ENCODE measurements around the gene DPF3. TPM values are rescaled to one million over a fixed set of nuclear protein-coding genes. Genes with fewer than 3 reads are reported as not detected.
A peak's percentile ranks its signal among the peaks of the same experiment; 100 is the strongest.

DPF3 gene
- total RNA-seq, 2 experiments from 2014 or later, result 0.25 to 0.39 TPM

DNA sequence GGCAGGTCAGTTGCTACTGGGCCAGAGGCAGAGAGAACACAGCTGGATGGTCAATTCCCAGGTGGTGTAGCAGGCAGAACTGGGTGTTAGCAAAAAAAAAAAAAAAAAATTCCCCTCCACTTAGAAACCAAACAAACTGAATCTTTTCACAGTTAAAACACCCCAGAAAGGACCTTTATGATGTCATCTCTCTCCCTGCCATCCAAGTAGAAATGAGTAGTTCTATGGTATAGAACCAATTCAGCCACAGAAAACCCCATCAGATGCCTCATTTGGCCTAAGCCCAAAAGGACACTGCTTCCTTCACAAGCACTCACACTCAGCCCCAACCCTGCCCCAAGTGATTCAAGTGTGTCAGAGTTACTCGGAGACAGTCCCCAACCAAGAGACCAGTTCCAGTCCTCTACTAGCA lies 230.8 kb downstream of the DPF3 start:
- peak; percentile 31 for ATAC-seq
- POLR2A ChIA-PET, result no interaction called here
- Mint-ChIP-seq H3K9me3 (ENCODE audit: low read depth) (no peaks in the 10 kb centered on the region), H3K4me1 (peaks cover 9% of the 10 kb centered on the region), H3K36me3 (ENCODE audit: low read depth) (no peaks in the 10 kb centered on the region), H3K27me3 (peaks cover 3% of the 10 kb centered on the region), H3K27ac (no peak overlapping the region), H3K4me3 (no peak overlapping the region)
- peak; percentile 20 for DNase-seq
- CTCF ChIA-PET, result interaction anchor here (0.7 kb wide), 1 partner anchor 27 kb away, joined by 3 read pairs; no protein-coding TSS in a partner anchor
- intact Hi-C loops (cut with DNase I, micrococcal nuclease), result no loop called here

DNA sequence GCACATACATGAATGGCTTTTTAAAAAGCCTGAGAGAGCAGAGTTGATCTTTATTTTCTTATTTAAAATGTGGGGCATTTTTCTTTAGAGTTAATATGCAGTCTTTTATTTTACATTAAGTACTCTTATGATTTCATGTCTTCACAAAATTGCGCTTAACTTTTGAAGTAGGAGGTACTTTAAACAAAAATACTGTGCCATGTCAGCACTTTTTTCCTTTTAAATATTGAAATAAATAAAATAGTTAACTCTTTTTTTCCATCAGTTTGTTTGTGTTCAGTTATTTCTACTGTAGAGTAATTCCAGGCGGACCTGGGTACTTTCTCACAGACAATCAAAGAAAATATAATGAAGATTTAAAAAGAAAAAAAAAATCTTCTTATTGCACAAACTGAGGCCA lies 231.7 kb downstream of the DPF3 start:
- Mint-ChIP-seq H3K4me3 (no peak overlapping the region), H3K27ac (no peak overlapping the region), H3K4me1 (peaks cover 9% of the 10 kb centered on the region), H3K36me3 (ENCODE audit: low read depth) (no peaks in the 10 kb centered on the region), H3K27me3 (peaks cover 3% of the 10 kb centered on the region), H3K9me3 (ENCODE audit: low read depth) (no peaks in the 10 kb centered on the region)
- intact Hi-C loops (cut with DNase I, micrococcal nuclease), result no loop called here
- ChIA-PET CTCF (interaction anchor here (0.6 kb wide), 1 partner anchor 243 kb away, joined by 6 read pairs; no protein-coding TSS in a partner anchor), POLR2A (no interaction called here)
- DNase-seq (no peak), ATAC-seq (no peak)

DNA sequence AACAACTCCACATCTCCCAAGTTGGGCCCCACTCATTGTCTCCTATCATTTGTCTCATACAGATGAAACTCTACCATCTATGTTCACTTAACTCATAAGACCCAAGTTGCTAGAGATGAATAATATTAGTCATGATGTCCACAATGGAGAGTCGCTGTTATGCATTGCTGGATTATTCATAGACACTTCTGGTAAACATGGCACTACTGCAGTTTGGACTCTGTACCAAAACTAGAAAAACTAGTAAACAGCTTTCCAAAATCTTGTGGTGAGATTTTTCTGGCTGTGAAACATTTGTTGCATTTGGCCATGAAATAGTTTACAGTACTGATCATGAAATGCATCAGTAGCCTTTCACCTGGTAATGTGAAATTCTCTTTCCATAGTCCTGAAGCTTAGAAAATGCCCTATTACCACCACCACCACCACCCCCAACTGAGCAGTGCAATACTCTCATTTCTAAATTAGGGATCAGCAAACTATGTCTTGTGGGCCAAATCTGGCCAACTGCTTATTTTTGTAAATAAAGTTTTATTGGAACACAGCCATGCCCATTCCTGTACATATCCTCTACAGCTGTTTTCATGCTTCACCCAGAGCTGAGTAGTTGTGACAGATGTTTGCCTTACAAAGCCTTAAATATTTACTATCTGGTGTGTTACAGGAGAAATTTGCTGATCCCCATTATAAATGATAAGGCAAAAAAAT lies 236.5 kb downstream of the DPF3 start:
- DNase-seq, result no peak
- ChIA-PET CTCF (no interaction called here), POLR2A (no interaction called here)
- no peaks in the 10 kb centered on the region for H3K9me3 Mint-ChIP-seq (ENCODE audit: low read depth)
- no peak overlapping the region for H3K27ac Mint-ChIP-seq
- H3K4me3 Mint-ChIP-seq, result no peak overlapping the region
- peaks cover 3% of the 10 kb centered on the region for H3K27me3 Mint-ChIP-seq
- no peak for ATAC-seq
- intact Hi-C loops (cut with DNase I, micrococcal nuclease), result no loop called here
- H3K4me1 Mint-ChIP-seq, result no peaks in the 10 kb centered on the region
- H3K36me3 Mint-ChIP-seq (ENCODE audit: low read depth), result no peaks in the 10 kb centered on the region

DNA sequence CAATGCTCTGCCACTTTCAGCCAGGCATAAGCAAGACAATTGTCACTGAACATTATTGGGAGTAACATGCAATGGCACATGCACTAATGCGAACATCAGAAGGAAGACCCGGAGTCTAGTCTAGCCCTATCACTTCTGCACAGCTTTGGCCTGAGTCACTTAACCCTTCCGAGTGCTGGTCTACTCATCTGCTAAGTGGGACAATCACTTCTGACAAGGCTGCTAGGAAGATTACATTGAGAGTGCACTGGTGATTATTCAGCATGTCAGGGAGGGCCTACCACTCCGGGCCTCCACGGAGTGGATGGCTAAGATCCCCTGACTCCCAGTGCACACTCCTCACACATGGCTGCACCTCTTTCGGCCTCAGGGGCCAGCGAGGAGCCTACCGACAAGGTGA lies 240.9 kb downstream of the DPF3 start:
- Mint-ChIP-seq H3K4me1 (no peaks in the 10 kb centered on the region), H3K9me3 (ENCODE audit: low read depth) (no peaks in the 10 kb centered on the region), H3K4me3 (no peak overlapping the region), H3K36me3 (ENCODE audit: low read depth) (no peaks in the 10 kb centered on the region), H3K27me3 (peaks cover 2% of the 10 kb centered on the region), H3K27ac (no peak overlapping the region)
- intact Hi-C loops (cut with DNase I, micrococcal nuclease), result no loop called here
- ChIA-PET POLR2A (no interaction called here), CTCF (no interaction called here)
- DNase-seq (no peak), ATAC-seq (no peak)

DNA sequence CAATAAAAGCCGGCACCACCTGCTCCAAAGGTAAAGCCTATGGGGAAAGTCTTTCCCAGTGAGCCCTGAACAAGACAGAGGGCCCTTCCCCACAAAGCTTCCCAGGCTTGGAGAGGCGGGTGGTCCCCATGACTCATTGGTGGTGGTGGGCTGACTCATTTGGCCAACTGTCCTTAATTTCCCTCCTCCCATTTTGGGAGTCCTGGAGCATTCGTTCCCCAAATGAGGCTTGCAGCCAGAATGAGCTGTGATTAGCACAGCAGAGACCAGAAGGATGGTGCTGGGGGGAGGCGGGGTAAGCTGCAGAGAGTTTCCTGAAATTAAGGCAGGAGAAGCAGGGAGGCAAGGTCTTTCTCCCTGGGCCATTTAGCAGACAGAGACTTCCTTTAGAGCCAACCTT lies 241.7 kb downstream of the DPF3 start:
- H3K4me3 Mint-ChIP-seq, result no peak overlapping the region
- no peak for DNase-seq
- ATAC-seq, result no peak
- H3K36me3 Mint-ChIP-seq (ENCODE audit: low read depth), result no peaks in the 10 kb centered on the region
- no peak overlapping the region for H3K27ac Mint-ChIP-seq
- ChIA-PET CTCF (no interaction called here), POLR2A (no interaction called here)
- H3K9me3 Mint-ChIP-seq (ENCODE audit: low read depth), result no peaks in the 10 kb centered on the region
- peaks cover 2% of the 10 kb centered on the region for H3K27me3 Mint-ChIP-seq
- intact Hi-C loops (cut with DNase I, micrococcal nuclease), result no loop called here
- H3K4me1 Mint-ChIP-seq, result no peaks in the 10 kb centered on the region

DNA sequence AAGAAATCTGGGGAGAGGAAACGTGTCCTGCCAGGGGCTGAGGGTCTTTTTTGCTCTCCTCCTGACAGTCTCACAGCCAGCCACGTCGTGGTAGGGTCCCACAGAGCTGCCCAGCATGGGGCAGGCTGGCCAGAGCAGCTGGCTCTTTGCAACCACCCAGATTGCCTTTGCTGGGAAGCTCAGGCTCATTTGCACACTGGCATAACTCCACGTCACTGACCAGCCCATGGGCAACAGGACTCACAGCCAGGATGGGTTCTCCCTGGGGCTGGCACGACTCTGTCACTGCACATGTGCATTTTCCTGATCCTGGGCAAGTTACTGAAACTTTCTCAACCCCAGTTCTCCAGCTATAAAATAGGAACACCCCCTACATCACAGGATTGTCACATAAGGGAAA lies 242.2 kb downstream of the DPF3 start:
- H3K9me3 Mint-ChIP-seq (ENCODE audit: low read depth), result no peaks in the 10 kb centered on the region
- intact Hi-C loops (cut with DNase I, micrococcal nuclease), result no loop called here
- no peak overlapping the region for H3K4me3 Mint-ChIP-seq
- ATAC-seq (no peak), DNase-seq (no peak)
- no peak overlapping the region for H3K27ac Mint-ChIP-seq
- no peaks in the 10 kb centered on the region for H3K36me3 Mint-ChIP-seq (ENCODE audit: low read depth)
- H3K27me3 Mint-ChIP-seq, result peaks cover 2% of the 10 kb centered on the region
- POLR2A ChIA-PET, result no interaction called here
- H3K4me1 Mint-ChIP-seq, result no peaks in the 10 kb centered on the region
- CTCF ChIA-PET, result no interaction called here

DNA sequence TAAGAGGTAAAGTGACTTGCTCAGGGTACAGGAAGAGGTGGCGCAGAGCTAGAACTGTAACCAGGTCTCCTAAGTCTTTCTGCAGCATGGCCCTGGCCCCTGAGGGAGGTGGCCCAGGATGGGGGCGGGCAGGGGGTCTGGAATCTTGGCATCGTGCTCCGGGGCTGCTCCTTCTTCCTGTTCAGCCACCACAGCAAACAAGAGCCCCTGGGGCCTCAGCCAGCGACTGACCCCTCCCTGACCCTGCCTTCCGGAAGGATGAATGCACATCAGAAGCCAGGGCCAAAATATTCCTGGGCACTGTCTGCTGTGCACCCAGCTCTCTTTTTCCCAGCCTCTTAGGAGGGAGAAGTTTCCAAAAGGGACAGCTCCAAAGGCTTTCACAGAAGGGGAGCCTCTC lies 242.8 kb downstream of the DPF3 start:
- Mint-ChIP-seq H3K36me3 (ENCODE audit: low read depth) (no peaks in the 10 kb centered on the region), H3K27ac (no peak overlapping the region), H3K27me3 (peaks cover 2% of the 10 kb centered on the region), H3K9me3 (ENCODE audit: low read depth) (no peaks in the 10 kb centered on the region), H3K4me3 (no peak overlapping the region), H3K4me1 (no peaks in the 10 kb centered on the region)
- DNase-seq (no peak), ATAC-seq (no peak)
- ChIA-PET CTCF (no interaction called here), POLR2A (no interaction called here)
- intact Hi-C loops (cut with DNase I, micrococcal nuclease), result no loop called here

DNA sequence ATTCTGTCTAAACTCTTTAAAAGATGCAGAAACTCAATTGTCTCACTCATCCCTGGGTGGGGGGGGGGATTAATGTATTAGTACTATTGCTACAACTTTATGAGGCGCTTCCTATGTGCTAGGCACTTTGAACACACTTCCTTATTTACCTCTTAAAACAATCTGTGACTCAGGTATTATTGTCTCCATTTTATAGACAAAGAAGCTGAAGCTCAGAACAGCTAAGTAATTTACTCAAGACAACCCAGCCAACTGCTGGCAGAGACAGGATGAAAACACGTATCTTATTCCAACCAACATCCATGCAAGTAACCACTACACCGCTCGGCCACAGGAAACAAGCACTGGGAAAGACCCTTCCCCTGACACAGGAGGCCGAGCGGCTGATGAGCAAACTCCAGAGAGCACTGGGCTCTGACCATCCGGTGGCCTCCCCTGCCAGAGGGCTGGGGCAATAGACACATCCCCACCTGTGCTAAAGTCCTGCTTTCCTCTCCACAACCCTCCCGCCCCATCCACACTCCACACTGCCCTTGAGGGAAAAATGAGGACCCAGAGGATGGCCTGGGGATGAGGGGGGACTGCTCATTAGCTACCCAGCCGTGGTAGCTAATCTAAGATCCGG lies 244.2 kb downstream of the DPF3 start:
- Mint-ChIP-seq H3K27ac (no peak overlapping the region), H3K36me3 (ENCODE audit: low read depth) (no peaks in the 10 kb centered on the region), H3K9me3 (ENCODE audit: low read depth) (no peaks in the 10 kb centered on the region), H3K4me3 (no peak overlapping the region), H3K4me1 (no peaks in the 10 kb centered on the region), H3K27me3 (peaks cover 2% of the 10 kb centered on the region)
- CTCF ChIA-PET, result interaction anchor here (0.7 to 0.8 kb wide), 2 partner anchors 10 to 145 kb away, joined by 3 read pairs; no protein-coding TSS in a partner anchor
- intact Hi-C loops (cut with DNase I, micrococcal nuclease), result no loop called here
- DNase-seq, result no peak
- no peak for ATAC-seq
- POLR2A ChIA-PET, result interaction anchor here (0.6 kb wide), 1 partner anchor 17 kb away, joined by 4 read pairs; no protein-coding TSS in a partner anchor

DNA sequence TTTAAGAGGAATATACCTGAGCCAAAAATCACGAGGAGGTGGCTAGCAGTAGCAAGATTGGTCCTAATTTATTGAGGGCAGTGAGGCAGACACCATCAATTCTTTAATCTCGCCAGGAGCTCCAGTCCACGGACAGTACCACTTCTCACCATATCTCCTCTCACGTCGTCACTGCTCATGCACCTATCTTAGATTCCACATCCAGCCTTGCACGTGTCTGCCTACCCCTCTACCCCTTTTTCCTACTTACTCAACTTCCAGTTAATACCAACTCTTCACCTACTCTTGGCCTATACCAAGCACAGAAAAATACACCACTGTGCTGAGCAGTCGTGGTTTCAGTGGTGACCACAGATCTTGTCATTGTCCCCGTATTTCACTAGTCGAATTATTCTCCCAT lies 246.1 kb downstream of the DPF3 start:
- ATAC-seq, result no peak
- intact Hi-C loops (cut with DNase I, micrococcal nuclease), result no loop called here
- Mint-ChIP-seq H3K4me1 (no peaks in the 10 kb centered on the region), H3K27me3 (peaks cover 2% of the 10 kb centered on the region), H3K9me3 (ENCODE audit: low read depth) (no peaks in the 10 kb centered on the region), H3K4me3 (no peak overlapping the region), H3K27ac (no peak overlapping the region), H3K36me3 (ENCODE audit: low read depth) (no peaks in the 10 kb centered on the region)
- ChIA-PET POLR2A (no interaction called here), CTCF (no interaction called here)
- DNase-seq, result no peak

DNA sequence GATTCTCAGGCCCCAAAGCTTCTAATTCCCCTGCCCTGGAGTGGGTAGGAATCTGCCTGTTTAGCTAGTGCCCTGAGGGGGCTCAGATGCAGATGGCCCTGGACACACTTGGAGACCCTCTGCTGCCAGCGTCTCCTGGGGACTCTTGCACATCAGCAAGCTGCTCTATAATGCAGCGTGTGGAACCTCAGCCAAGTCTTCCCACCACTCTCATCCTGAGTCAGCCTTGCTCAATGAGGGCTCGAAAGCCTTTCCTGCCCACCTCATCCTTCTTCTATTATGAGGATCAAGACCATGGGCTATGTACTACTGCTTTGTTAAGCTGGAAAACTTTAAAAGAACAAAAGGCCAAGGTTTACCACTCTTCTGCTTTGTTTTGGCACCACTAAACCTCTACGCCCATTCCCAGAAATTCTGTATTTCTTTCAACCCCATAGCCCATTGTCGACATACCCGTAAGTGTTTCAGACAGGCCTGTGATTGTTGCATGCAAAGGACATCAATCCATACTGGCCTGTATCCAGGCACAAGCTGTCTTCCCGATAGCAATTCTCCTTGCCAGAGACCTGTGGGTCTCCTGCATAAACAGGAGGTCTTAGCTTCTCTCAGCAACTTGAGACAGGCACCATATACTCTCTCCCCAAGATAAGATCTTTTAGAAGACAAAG lies 246.9 kb downstream of the DPF3 start:
- Mint-ChIP-seq H3K27ac (no peak overlapping the region), H3K9me3 (ENCODE audit: low read depth) (no peaks in the 10 kb centered on the region), H3K27me3 (peaks cover 2% of the 10 kb centered on the region), H3K36me3 (ENCODE audit: low read depth) (no peaks in the 10 kb centered on the region), H3K4me3 (no peak overlapping the region), H3K4me1 (no peaks in the 10 kb centered on the region)
- ATAC-seq (no peak), DNase-seq (no peak)
- POLR2A ChIA-PET, result no interaction called here
- intact Hi-C loops (cut with DNase I, micrococcal nuclease), result no loop called here
- CTCF ChIA-PET, result no interaction called here

DNA sequence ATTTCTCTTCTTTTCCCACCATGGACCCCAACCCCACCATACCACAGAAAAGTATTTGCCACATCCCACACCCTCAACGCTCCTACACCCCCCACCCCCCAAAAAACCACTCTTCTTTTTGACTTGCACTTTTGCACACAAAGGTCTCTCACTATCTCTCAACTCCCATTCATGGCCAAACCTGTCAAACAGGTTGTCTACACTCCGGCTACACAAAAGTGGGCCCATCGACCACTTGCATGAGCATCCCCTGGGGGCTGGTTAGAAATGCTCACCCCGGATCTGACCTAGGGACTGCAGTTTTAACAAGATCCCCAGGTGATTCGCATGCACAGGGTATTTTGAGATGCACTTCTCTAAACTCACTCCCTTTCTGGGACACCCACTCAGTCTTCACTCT lies 248.2 kb downstream of the DPF3 start:
- H3K36me3 Mint-ChIP-seq (ENCODE audit: low read depth), result no peaks in the 10 kb centered on the region
- DNase-seq (no peak), ATAC-seq (no peak)
- no peaks in the 10 kb centered on the region for H3K9me3 Mint-ChIP-seq (ENCODE audit: low read depth)
- ChIA-PET CTCF (no interaction called here), POLR2A (no interaction called here)
- H3K27ac Mint-ChIP-seq, result no peak overlapping the region
- H3K4me1 Mint-ChIP-seq, result no peaks in the 10 kb centered on the region
- no peak overlapping the region for H3K4me3 Mint-ChIP-seq
- peaks cover 2% of the 10 kb centered on the region for H3K27me3 Mint-ChIP-seq
- intact Hi-C loops (cut with DNase I, micrococcal nuclease), result no loop called here

DNA sequence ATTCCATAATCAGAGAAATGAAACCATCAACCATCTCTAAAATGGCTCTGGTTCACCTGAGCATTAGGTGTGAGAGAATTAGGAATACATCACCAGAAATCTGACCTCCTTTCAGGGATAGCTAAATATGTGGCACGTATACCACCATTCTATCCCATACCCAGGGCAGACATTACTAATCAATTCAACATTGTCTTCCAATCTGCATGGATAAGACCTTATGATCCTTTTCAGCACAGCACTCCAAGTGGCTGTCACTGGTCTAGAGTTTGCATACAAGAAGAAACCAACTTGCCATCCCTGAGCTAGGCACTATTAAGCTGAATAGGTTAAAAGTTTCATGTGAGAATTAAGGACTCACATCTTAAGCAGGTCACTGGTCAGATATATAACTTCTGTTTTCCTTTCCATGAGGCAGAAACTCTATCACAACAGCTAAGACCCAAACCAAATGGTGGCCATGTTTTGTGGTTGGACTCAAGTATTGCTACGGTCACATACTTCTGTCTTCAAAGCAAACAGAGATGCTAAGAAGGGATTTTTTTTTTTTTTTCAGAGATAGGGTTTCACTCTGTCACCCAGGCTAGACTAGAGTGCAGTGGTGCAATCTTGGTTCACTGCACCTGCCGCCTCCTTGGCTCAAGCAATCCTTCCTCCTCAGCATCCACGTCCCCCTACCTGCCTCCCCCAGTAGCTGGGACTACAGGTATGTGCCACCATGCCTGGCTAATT lies 249.0 kb downstream of the DPF3 start:
- no peaks in the 10 kb centered on the region for H3K4me1 Mint-ChIP-seq
- H3K27ac Mint-ChIP-seq, result no peak overlapping the region
- H3K27me3 Mint-ChIP-seq, result peaks cover 2% of the 10 kb centered on the region
- ChIA-PET CTCF (no interaction called here), POLR2A (no interaction called here)
- ATAC-seq (no peak), DNase-seq (no peak)
- no peak overlapping the region for H3K4me3 Mint-ChIP-seq
- no peaks in the 10 kb centered on the region for H3K36me3 Mint-ChIP-seq (ENCODE audit: low read depth)
- intact Hi-C loops (cut with DNase I, micrococcal nuclease), result no loop called here
- no peaks in the 10 kb centered on the region for H3K9me3 Mint-ChIP-seq (ENCODE audit: low read depth)
